MG63 (cell line): ENCODE data around the gene UGT1A6. TPM values are rescaled to one million over a fixed set of nuclear protein-coding genes. Genes with fewer than 3 reads are reported as not detected.
"Not testable (repeated sequence)": the region's sequence is repeated elsewhere in the genome, so short reads cannot be mapped to it uniquely, and the experiment has no call there.

Source experiments
- DNase-seq: peaks from one replicate; pipeline ENCODE4 v3.0.0-alpha.2; 2020
- H3K27me3 ChIP-seq: fragments of 250-450 bp; sonication (Bioruptor Pico); 2 replicates; pipeline ENCODE4 v1.5.1; 2020; ENCODE audit warnings: mild to moderate bottlenecking, moderate library complexity
- H3K36me3 ChIP-seq: fragments of 250-450 bp; sonication (Bioruptor Pico); 2 replicates; pipeline ENCODE4 v1.5.1; 2020; ENCODE audit warnings: mild to moderate bottlenecking, moderate library complexity
- H3K4me3 ChIP-seq: fragments of 250-450 bp; sonication (Bioruptor Pico); 2 replicates; pipeline ENCODE4 v1.5.1; 2020; ENCODE audit warnings: mild to moderate bottlenecking, moderate library complexity
- H3K9me3 ChIP-seq: fragments of 250-450 bp; sonication (Bioruptor Pico); 2 replicates; pipeline ENCODE4 v1.5.1; 2020; ENCODE audit warnings: mild to moderate bottlenecking, moderate library complexity
- total RNA-seq: library from RNA; depleted of rRNA; stranded (reverse); fragments of >200 nt; shearing (Covaris generic); gene quantifications from 2 replicates; pipeline ENCODE4 v1.2.3, GENCODE V29; 2014; ENCODE audit warnings: low replicate concordance; rRNA removed

Gene UGT1A6
- total RNA-seq, result 0.20 and 0.35 TPM in 2 replicates

- Histone ChIP-seq H3K36me3 (no peaks in the 10 kb centered on the region), H3K27me3 (no peaks in the 10 kb centered on the region; the same call in 1 of the 2 replicates), H3K9me3 (no peaks in the 10 kb centered on the region), H3K4me3 (no peak within 1 kb of the TSS)
- DNase-seq, result no peak
Measured at GRCh38 chr2:233692648-233693047, at the start of gene UGT1A6. Gene UGT1A6 (plus strand): TSS chr2:233692890. CDS start chr2:233693005, 115 bp downstream.

GRCh38 chr2:233643128-233643527 is 49.6 kb upstream of the UGT1A6 start:
- Histone ChIP-seq H3K27me3 (no peaks in the 10 kb centered on the region), H3K9me3 (peaks cover 6% of the 10 kb centered on the region; the same call in 1 of the 2 replicates), H3K4me3 (no peak overlapping the region), H3K36me3 (no peaks in the 10 kb centered on the region)
- DNase-seq, result peak; percentile 3

- not testable (repeated sequence) for H3K9me3 ChIP-seq, H3K4me3 ChIP-seq, H3K27me3 ChIP-seq, H3K36me3 ChIP-seq, DNase-seq
Measured at GRCh38 chr2:233646033-233646432, 46.7 kb upstream of the UGT1A6 start.

GRCh38 chr2:233650981-233651380 is 41.7 kb upstream of the UGT1A6 start:
- no peak for DNase-seq
- H3K36me3 ChIP-seq, result no peaks in the 10 kb centered on the region
- H3K27me3 ChIP-seq, result no peaks in the 10 kb centered on the region; the same call in 1 of the 2 replicates
- H3K4me3 ChIP-seq, result no peak overlapping the region
- H3K9me3 ChIP-seq, result no peaks in the 10 kb centered on the region

- no peak for DNase-seq
- Histone ChIP-seq H3K36me3 (no peaks in the 10 kb centered on the region), H3K4me3 (no peak overlapping the region), H3K9me3 (no peaks in the 10 kb centered on the region), H3K27me3 (no peaks in the 10 kb centered on the region; the same call in 1 of the 2 replicates)
Measured at GRCh38 chr2:233651430-233651829, 41.3 kb upstream of the UGT1A6 start.

GRCh38 chr2:233654501-233654900 is 38.2 kb upstream of the UGT1A6 start:
- Histone ChIP-seq H3K36me3 (no peaks in the 10 kb centered on the region), H3K27me3 (peaks cover 5% of the 10 kb centered on the region), H3K9me3 (no peaks in the 10 kb centered on the region), H3K4me3 (no peak overlapping the region)
- DNase-seq, result no peak

GRCh38 chr2:233655043-233655442 is 37.6 kb upstream of the UGT1A6 start:
- Histone ChIP-seq H3K27me3 (peaks cover 5% of the 10 kb centered on the region), H3K9me3 (no peaks in the 10 kb centered on the region), H3K36me3 (no peaks in the 10 kb centered on the region), H3K4me3 (no peak overlapping the region)
- no peak for DNase-seq

- not testable (repeated sequence) for DNase-seq, H3K27me3 ChIP-seq, H3K4me3 ChIP-seq, H3K9me3 ChIP-seq, H3K36me3 ChIP-seq
Measured at GRCh38 chr2:233655943-233656342, 36.7 kb upstream of the UGT1A6 start.

GRCh38 chr2:233656443-233656842 is 36.2 kb upstream of the UGT1A6 start:
- Histone ChIP-seq H3K27me3 (peaks cover 5% of the 10 kb centered on the region), H3K36me3 (no peaks in the 10 kb centered on the region), H3K9me3 (no peaks in the 10 kb centered on the region), H3K4me3 (no peak overlapping the region)
- DNase-seq, result no peak

- Histone ChIP-seq H3K27me3 (peaks cover 5% of the 10 kb centered on the region), H3K4me3 (no peak overlapping the region), H3K9me3 (no peaks in the 10 kb centered on the region; the same call in 1 of the 2 replicates), H3K36me3 (no peaks in the 10 kb centered on the region)
- no peak for DNase-seq
Measured at GRCh38 chr2:233658610-233659009, 34.1 kb upstream of the UGT1A6 start.

GRCh38 chr2:233663911-233664310 is 28.8 kb upstream of the UGT1A6 start:
- Histone ChIP-seq H3K9me3 (no peaks in the 10 kb centered on the region; the same call in 1 of the 2 replicates), H3K4me3 (no peak overlapping the region), H3K27me3 (no peaks in the 10 kb centered on the region; the same call in none of the 2 replicates), H3K36me3 (no peaks in the 10 kb centered on the region)
- no peak for DNase-seq

- no peak for DNase-seq
- Histone ChIP-seq H3K4me3 (no peak overlapping the region), H3K27me3 (no peaks in the 10 kb centered on the region; the same call in 1 of the 2 replicates), H3K9me3 (no peaks in the 10 kb centered on the region), H3K36me3 (no peaks in the 10 kb centered on the region)
Measured at GRCh38 chr2:233668605-233669260, 24.0 kb upstream of the UGT1A6 start.

- no peak for DNase-seq
- Histone ChIP-seq H3K4me3 (no peak within 1 kb of the TSS), H3K27me3 (no peaks in the 10 kb centered on the region; the same call in 1 of the 2 replicates), H3K36me3 (no peaks in the 10 kb centered on the region), H3K9me3 (no peaks in the 10 kb centered on the region)
Measured at GRCh38 chr2:233671290-233672161, 21.2 kb upstream of the UGT1A6 start, which contains the start of gene UGT1A9. Gene UGT1A9 (plus strand): TSS chr2:233671898. CDS start chr2:233671935, 37 bp downstream.

GRCh38 chr2:233672886-233673285 is 19.8 kb upstream of the UGT1A6 start:
- no peaks in the 10 kb centered on the region for H3K36me3 ChIP-seq
- no peaks in the 10 kb centered on the region for H3K9me3 ChIP-seq
- H3K27me3 ChIP-seq, result no peaks in the 10 kb centered on the region; the same call in 1 of the 2 replicates
- DNase-seq, result no peak
- H3K4me3 ChIP-seq, result no peak overlapping the region

- H3K9me3 ChIP-seq, result no peaks in the 10 kb centered on the region
Measured at GRCh38 chr2:233673896-233674295, 18.8 kb upstream of the UGT1A6 start.

GRCh38 chr2:233674314-233674713 is 18.4 kb upstream of the UGT1A6 start:
- Histone ChIP-seq H3K36me3 (no peaks in the 10 kb centered on the region), H3K9me3 (no peaks in the 10 kb centered on the region), H3K27me3 (no peaks in the 10 kb centered on the region), H3K4me3 (no peak overlapping the region)
- DNase-seq, result no peak

More at GRCh38 chr2:233673896-233674295, 18.8 kb upstream of the UGT1A6 start:
- no peaks in the 10 kb centered on the region for H3K36me3 ChIP-seq
- H3K27me3 ChIP-seq, result no peaks in the 10 kb centered on the region; the same call in 1 of the 2 replicates
- DNase-seq, result no peak
- H3K4me3 ChIP-seq, result no peak overlapping the region

- Histone ChIP-seq H3K4me3 (no peak overlapping the region), H3K9me3 (no peaks in the 10 kb centered on the region), H3K27me3 (no peaks in the 10 kb centered on the region), H3K36me3 (no peaks in the 10 kb centered on the region)
- no peak for DNase-seq
Measured at GRCh38 chr2:233674995-233675394, 17.7 kb upstream of the UGT1A6 start.
